ENCODE data around the gene POLR1A. TPM values are rescaled to one million over a fixed set of nuclear protein-coding genes. Genes with fewer than 3 reads are reported as not detected.

The POLR1A gene
- total and polyA plus RNA-seq, 2 of the 13 experiments (the other 11 are each of a cell fraction or from before 2014, with no cell fraction given) = 7.2 to 39.9 TPM

DNA sequence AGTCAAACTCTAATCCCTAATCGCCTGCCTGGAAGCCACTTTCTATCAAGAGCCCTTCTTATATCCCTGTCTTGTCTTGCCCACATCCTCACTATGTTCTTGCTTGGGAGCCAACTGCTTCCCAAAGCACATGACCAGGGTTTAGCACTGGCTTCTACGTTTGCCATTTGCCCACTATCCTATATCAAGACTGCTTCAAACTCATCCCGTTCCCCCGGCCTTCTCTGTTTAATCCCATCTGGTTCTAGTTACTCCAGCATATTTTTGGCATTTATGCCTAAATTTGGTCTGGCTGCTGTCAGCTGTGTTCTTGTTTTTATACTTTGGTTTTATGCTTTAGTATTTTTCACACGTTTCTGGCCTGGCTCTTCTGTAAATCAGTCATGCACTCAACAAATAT, 40.2 kb downstream of the POLR1A start:
- Histone ChIP-seq H3K4me3 (replicated peaks in 1 of 3; ENCODE audit: insufficient read depth in 1 of 3, low read depth in 2 of 3, low read length in 3 of 3) (no peak overlapping the region), H3K4me2 (ENCODE audit: low read depth, low read length) (no peak overlapping the region), H3K36me3 (replicated peaks in 1 of 2; ENCODE audit: control insufficient read depth in 1 of 2, insufficient read depth in 2 of 2, low read length in 2 of 2) (peaks cover 34 to 95% of the 10 kb centered on the region in 2 experiments), H2AFZ (ENCODE audit: low read length) (no peak overlapping the region), H3K27me3 (ENCODE audit: control insufficient read depth in 1 of 2, insufficient read depth in 2 of 2, low read length in 2 of 2) (no peaks in the 10 kb centered on the region), H3K9me3 (ENCODE audit: low read length) (no peaks in the 10 kb centered on the region), H3K79me2 (ENCODE audit: insufficient read depth, low read length) (no peaks in the 10 kb centered on the region), H4K20me1 (ENCODE audit: insufficient read depth, low read length) (no peaks in the 10 kb centered on the region), H3K9ac (ENCODE audit: insufficient read depth, low read depth, low read length) (no peak overlapping the region), H3K4me1 (ENCODE audit: insufficient read depth, low read length) (peaks cover 13% of the 10 kb centered on the region), H3K27ac (ENCODE audit: extremely low read length, insufficient read depth, low read length) (no peak overlapping the region)
- no peak for FAIRE-seq
- 77% methylated on average over 5 of the region's 5 CpGs for WGBS (ENCODE audit: low lambda C conversion rate)
- no TSS peak for BruUV-seq (replicated peaks)
- ChIA-PET POLR2A (no interaction called here), CTCF (ENCODE audit: low intra/inter-chr PET ratio, low total read pairs) (no interaction called here)
- in situ Hi-C loops (cut with HindIII; ENCODE audit: extremely low pct_ligation_motif_present, low pct_unique_long_range_greater_than_20kb) = no loop called here
- intact Hi-C loops (cut with micrococcal nuclease; ENCODE audit: unreplicated experiment) = no loop called here
- TF ChIP-seq ZNF33A (CRISPR knock-in tag; IDR thresholded peaks at IDR 0.05; ENCODE audit: borderline replicate concordance) (no peak), PPARG (CRISPR knock-in tag; conservative IDR thresholded peaks at IDR 0.05) (no peak)
- no peak for DNase-seq (ENCODE audit: low spot score)
- no peak for ATAC-seq

DNA sequence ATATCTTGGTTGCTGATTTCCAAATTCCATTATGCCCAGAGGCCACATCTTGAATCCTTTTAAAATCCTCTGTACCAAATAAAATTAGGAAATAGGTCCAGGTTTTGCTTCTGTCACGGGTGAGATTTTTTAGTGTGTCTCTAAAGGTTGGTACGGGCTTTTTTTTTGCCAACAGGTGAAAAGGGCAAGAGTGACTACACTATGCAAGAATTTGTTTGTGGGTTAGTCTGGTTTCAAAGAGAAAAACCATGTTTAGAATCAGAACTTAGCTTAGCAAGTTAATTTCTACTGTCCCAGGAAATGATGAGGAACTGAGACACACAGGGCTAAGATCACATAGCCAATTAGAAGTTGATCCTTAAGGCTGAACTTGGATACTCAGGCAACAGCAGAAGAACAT, 41.7 kb downstream of the POLR1A start:
- no peak for FAIRE-seq
- Histone ChIP-seq H3K4me1 (ENCODE audit: insufficient read depth, low read length) (peaks cover 13% of the 10 kb centered on the region), H3K4me2 (ENCODE audit: low read depth, low read length) (no peak overlapping the region), H3K9ac (ENCODE audit: insufficient read depth, low read depth, low read length) (no peak overlapping the region), H3K79me2 (ENCODE audit: insufficient read depth, low read length) (no peaks in the 10 kb centered on the region), H3K27me3 (ENCODE audit: control insufficient read depth in 1 of 2, insufficient read depth in 2 of 2, low read length in 2 of 2) (no peaks in the 10 kb centered on the region), H2AFZ (ENCODE audit: low read length) (no peak overlapping the region), H4K20me1 (ENCODE audit: insufficient read depth, low read length) (no peaks in the 10 kb centered on the region), H3K9me3 (ENCODE audit: low read length) (no peaks in the 10 kb centered on the region), H3K36me3 (replicated peaks in 1 of 2; ENCODE audit: control insufficient read depth in 1 of 2, insufficient read depth in 2 of 2, low read length in 2 of 2) (peaks cover 25 to 94% of the 10 kb centered on the region in 2 experiments), H3K4me3 (replicated peaks in 1 of 3; ENCODE audit: insufficient read depth in 1 of 3, low read depth in 2 of 3, low read length in 3 of 3) (no peak overlapping the region), H3K27ac (ENCODE audit: extremely low read length, insufficient read depth, low read length) (no peak overlapping the region)
- TF ChIP-seq, protein P1, sequence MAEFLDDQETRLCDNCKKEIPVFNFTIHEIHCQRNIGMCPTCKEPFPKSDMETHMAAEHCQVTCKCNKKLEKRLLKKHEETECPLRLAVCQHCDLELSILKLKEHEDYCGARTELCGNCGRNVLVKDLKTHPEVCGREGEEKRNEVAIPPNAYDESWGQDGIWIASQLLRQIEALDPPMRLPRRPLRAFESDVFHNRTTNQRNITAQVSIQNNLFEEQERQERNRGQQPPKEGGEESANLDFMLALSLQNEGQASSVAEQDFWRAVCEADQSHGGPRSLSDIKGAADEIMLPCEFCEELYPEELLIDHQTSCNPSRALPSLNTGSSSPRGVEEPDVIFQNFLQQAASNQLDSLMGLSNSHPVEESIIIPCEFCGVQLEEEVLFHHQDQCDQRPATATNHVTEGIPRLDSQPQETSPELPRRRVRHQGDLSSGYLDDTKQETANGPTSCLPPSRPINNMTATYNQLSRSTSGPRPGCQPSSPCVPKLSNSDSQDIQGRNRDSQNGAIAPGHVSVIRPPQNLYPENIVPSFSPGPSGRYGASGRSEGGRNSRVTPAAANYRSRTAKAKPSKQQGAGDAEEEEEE (CRISPR knock-in tag; IDR thresholded peaks at IDR 0.05; ENCODE audit: borderline replicate concordance) = no peak
- TF ChIP-seq SNRNP70 (IDR thresholded peaks at IDR 0.05; ENCODE audit: low read depth, low read length) = no peak
- TF ChIP-seq ZNF790 (CRISPR knock-in tag; IDR thresholded peaks at IDR 0.05; ENCODE audit: borderline replicate concordance) = no peak
- TF ChIP-seq, protein P2, sequence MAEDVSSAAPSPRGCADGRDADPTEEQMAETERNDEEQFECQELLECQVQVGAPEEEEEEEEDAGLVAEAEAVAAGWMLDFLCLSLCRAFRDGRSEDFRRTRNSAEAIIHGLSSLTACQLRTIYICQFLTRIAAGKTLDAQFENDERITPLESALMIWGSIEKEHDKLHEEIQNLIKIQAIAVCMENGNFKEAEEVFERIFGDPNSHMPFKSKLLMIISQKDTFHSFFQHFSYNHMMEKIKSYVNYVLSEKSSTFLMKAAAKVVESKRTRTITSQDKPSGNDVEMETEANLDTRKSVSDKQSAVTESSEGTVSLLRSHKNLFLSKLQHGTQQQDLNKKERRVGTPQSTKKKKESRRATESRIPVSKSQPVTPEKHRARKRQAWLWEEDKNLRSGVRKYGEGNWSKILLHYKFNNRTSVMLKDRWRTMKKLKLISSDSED (CRISPR knock-in tag; IDR thresholded peaks at IDR 0.05) = no peak
- TF ChIP-seq ZSCAN25 (CRISPR knock-in tag; IDR thresholded peaks at IDR 0.05) = no peak
- no peak for TF ChIP-seq CREM (IDR thresholded peaks at IDR 0.05)
- no peak for TF ChIP-seq CREM (CRISPR knock-in tag; IDR thresholded peaks at IDR 0.05)
- TF ChIP-seq ERF (CRISPR knock-in tag; IDR thresholded peaks at IDR 0.05) = no peak
- no peak for TF ChIP-seq HOXA3 (CRISPR knock-in tag; IDR thresholded peaks at IDR 0.05)
- TF ChIP-seq, protein P3, sequence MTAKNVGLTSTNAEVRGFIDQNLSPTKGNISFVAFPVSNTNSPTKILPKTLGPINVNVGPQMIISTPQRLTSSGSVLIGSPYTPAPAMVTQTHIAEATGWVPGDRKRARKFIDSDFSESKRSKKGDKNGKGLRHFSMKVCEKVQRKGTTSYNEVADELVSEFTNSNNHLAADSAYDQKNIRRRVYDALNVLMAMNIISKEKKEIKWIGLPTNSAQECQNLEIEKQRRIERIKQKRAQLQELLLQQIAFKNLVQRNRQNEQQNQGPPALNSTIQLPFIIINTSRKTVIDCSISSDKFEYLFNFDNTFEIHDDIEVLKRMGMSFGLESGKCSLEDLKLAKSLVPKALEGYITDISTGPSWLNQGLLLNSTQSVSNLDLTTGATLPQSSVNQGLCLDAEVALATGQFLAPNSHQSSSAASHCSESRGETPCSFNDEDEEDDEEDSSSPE (CRISPR knock-in tag; IDR thresholded peaks at IDR 0.05) = no peak
- TF ChIP-seq ZNF124 (CRISPR knock-in tag; IDR thresholded peaks at IDR 0.05) = no peak
- no peak for TF ChIP-seq MED1 (CRISPR knock-in tag; IDR thresholded peaks at IDR 0.05)
- TF ChIP-seq HHEX (CRISPR knock-in tag; IDR thresholded peaks at IDR 0.05) = no peak
- TF ChIP-seq RBAK (CRISPR knock-in tag; IDR thresholded peaks at IDR 0.05) = no peak
- DNase-seq (ENCODE audit: low spot score) = no peak
- CTCF ChIA-PET (ENCODE audit: low intra/inter-chr PET ratio, low total read pairs) = no interaction called here
- ATAC-seq = no peak
- in situ Hi-C loops (cut with HindIII; ENCODE audit: extremely low pct_ligation_motif_present, low pct_unique_long_range_greater_than_20kb) = no loop called here
- BruUV-seq (replicated peaks) = no TSS peak
- 96% methylated on average over 2 of the region's 2 CpGs for WGBS (ENCODE audit: low lambda C conversion rate)
- POLR2A ChIA-PET = no interaction called here
- intact Hi-C loops (cut with micrococcal nuclease; ENCODE audit: unreplicated experiment) = no loop called here
